GM12878 (cell line): ENCODE data around the gene SLA2. TPM values are rescaled to one million over a fixed set of nuclear protein-coding genes. Genes with fewer than 3 reads are reported as not detected.

Experiments used
- ATAC-seq: fragments of 200-7000 bp; cut with Tn5 transposase; 3 replicates; pipeline ENCODE4 v1.9.1; 2020; ENCODE audit warnings: mild to moderate bottlenecking, moderate library complexity
- BruUV-seq: library from RNA; stranded (reverse); fragments of 400-500 nt; replicated peaks from 2 replicates; lab custom pipeline; 2021; lab: Mats Ljungman, UMichigan
- CTCF ChIA-PET: fragments of 300-600 bp; sonication (Branson Sonifier 250); formaldehyde crosslinking; extraction: SDS; loops from one replicate; lab custom pipeline; 2021; ENCODE audit warnings: inconsistent platforms; lab: Yijun Ruan, JAX
- POLR2A ChIA-PET: fragments of 350-600 bp; formaldehyde crosslinking; extraction: SDS; loops from one replicate; lab custom pipeline; 2021; ENCODE audit warnings: inconsistent platforms; lab: Charles Lee
- RAD21 ChIA-PET: fragments of 300-600 bp; sonication (Branson Sonifier 250); formaldehyde crosslinking; loops from one replicate; lab custom pipeline; 2023; ENCODE audit warnings: antibody characterized with exemption; ENCODE audit not compliant: unreplicated experiment; lab: Charles Lee
- SMC1A ChIA-PET: fragments of 300-600 bp; sonication (Branson Sonifier 250); formaldehyde crosslinking; loops from one replicate; lab custom pipeline; 2023; ENCODE audit not compliant: unreplicated experiment, uncharacterized antibody; lab: Charles Lee
- DNase-seq: peaks from one replicate; pipeline ENCODE4 v3.0.0-alpha.2; 2011; ENCODE audit warnings: low read depth, low spot score
- FAIRE-seq: peaks from 3 replicates; lab custom pipeline; 2011; peaks lifted over from hg19 to GRCh38; lab: Jason Lieb, UNC
- H2AFZ ChIP-seq: 2 replicates; pipeline ENCODE4 v1.6.0; 2011; ENCODE audit warnings: low read depth, low read length, control low read depth; ENCODE audit not compliant: control insufficient read depth
- H3K27ac ChIP-seq: 2 replicates; pipeline ENCODE4 v1.5.1; 2011; ENCODE audit warnings: control low read depth; ENCODE audit not compliant: control insufficient read depth, insufficient read depth
- H3K27me3 ChIP-seq, 2 experiments: replicated peaks in 1 of 2; 2 replicates each; pipeline versions ENCODE4 v1.6.0 to v1.6.1; 2011; ENCODE audit warnings: low read length in 1 of 2; ENCODE audit not compliant: control insufficient read depth in 2 of 2, insufficient read depth in 2 of 2
- H3K36me3 ChIP-seq, 2 experiments: 2 replicates each; pipeline ENCODE4 v1.5.1; 2011; ENCODE audit warnings: low read length in 1 of 2; ENCODE audit not compliant: control insufficient read depth in 2 of 2, insufficient read depth in 2 of 2
- H3K4me1 ChIP-seq: 2 replicates; pipeline ENCODE4 v1.6.1; 2011; ENCODE audit warnings: mild to moderate bottlenecking, low read length, moderate library complexity, mixed read lengths; ENCODE audit not compliant: control insufficient read depth, insufficient read depth
- H3K4me2 ChIP-seq: 2 replicates; pipeline ENCODE4 v1.6.0; 2011; ENCODE audit warnings: control low read depth; ENCODE audit not compliant: control insufficient read depth, insufficient read depth
- H3K4me3 ChIP-seq: fragments of 200-600 bp; sonication (generic); 2 replicates; pipeline ENCODE4 v1.5.1; 2016
- H3K79me2 ChIP-seq: 2 replicates; pipeline ENCODE4 v1.6.0; 2011; ENCODE audit warnings: low read length; ENCODE audit not compliant: control insufficient read depth, insufficient read depth
- H3K9ac ChIP-seq: 2 replicates; pipeline ENCODE4 v1.8.0; 2011; ENCODE audit warnings: low read length, control low read depth, mixed read lengths; ENCODE audit not compliant: control insufficient read depth, insufficient read depth
- H3K9me3 ChIP-seq: replicated peaks from 3 replicates; pipeline ENCODE4 v1.5.1; 2011; ENCODE audit warnings: mild to moderate bottlenecking, low read length; ENCODE audit not compliant: control insufficient read depth, insufficient read depth
- H4K20me1 ChIP-seq: 2 replicates; pipeline ENCODE4 v1.6.0; 2011; ENCODE audit not compliant: control insufficient read depth, insufficient read depth
- BACH1 ChIP-seq: fragments of 450-650 bp; IDR thresholded peaks from 2 replicates; pipeline ENCODE4 v1.6.1; 2017; ENCODE audit warnings: mild to moderate bottlenecking, borderline replicate concordance
- BRCA1 ChIP-seq: IDR thresholded peaks from 2 replicates; pipeline ENCODE4 v1.6.1; 2011; ENCODE audit warnings: low read depth, low read length, improper control_type of control experiment
- CHD2 ChIP-seq: IDR thresholded peaks from 2 replicates; pipeline ENCODE4 v1.6.1; 2011; ENCODE audit warnings: low read depth, low read length, improper control_type of control experiment, borderline replicate concordance
- EP300 ChIP-seq, 2 experiments: fragments of 150-350 bp in 1 of 2; IDR thresholded peaks; 2 replicates each; pipeline ENCODE4 v1.6.1; 2011 to 2012; ENCODE audit warnings: low read depth in 2 of 2, low read length in 2 of 2, borderline replicate concordance in 1 of 2, improper control_type of control experiment in 1 of 2, inconsistent platforms in 1 of 2; ENCODE audit not compliant: control insufficient read depth in 1 of 2
- FOXM1 ChIP-seq: IDR thresholded peaks from 2 replicates; pipeline ENCODE4 v1.6.1; 2012; ENCODE audit warnings: low read depth, mild to moderate bottlenecking, inconsistent platforms, low read length, moderate library complexity
- KDM1A ChIP-seq: fragments of 200-600 bp; sonication (generic); IDR thresholded peaks from 2 replicates; pipeline ENCODE4 v1.6.1; 2016; ENCODE audit warnings: borderline replicate concordance
- KLF5 ChIP-seq: fragments of 450-650 bp; IDR thresholded peaks from 2 replicates; pipeline ENCODE4 v1.6.1; 2014; ENCODE audit warnings: mild to moderate bottlenecking; ENCODE audit not compliant: partially characterized antibody
- MTA3 ChIP-seq: IDR thresholded peaks from 2 replicates; pipeline ENCODE4 v1.6.1; 2012; ENCODE audit warnings: low read length, inconsistent platforms, borderline replicate concordance
- RELA ChIP-seq: fragments of 450-650 bp; IDR thresholded peaks from 2 replicates; pipeline ENCODE4 v1.8.0; 2014; ENCODE audit warnings: borderline replicate concordance; ENCODE audit not compliant: partially characterized antibody
- RUNX3 ChIP-seq: IDR thresholded peaks from 2 replicates; pipeline ENCODE4 v1.6.1; 2012; ENCODE audit warnings: low read length, inconsistent platforms
- SMARCA5 ChIP-seq: fragments of 450-650 bp; IDR thresholded peaks from 2 replicates; pipeline ENCODE4 v1.6.1; 2017; ENCODE audit warnings: mild to moderate bottlenecking
- SP1 ChIP-seq: IDR thresholded peaks from one replicate; pipeline ENCODE4 v1.6.1; 2011; ENCODE audit warnings: low read depth, low read length
- TARDBP ChIP-seq: IDR thresholded peaks from 2 replicates; pipeline ENCODE4 v1.6.1; 2016; ENCODE audit warnings: borderline replicate concordance
- TCF12 ChIP-seq: IDR thresholded peaks from 2 replicates; pipeline ENCODE4 v1.6.1; 2011; ENCODE audit warnings: low read depth, mild to moderate bottlenecking, low read length
- WGBS: methylation state at CpG from one replicate; pipeline ENCODE4 v1.1.6; 2016; ENCODE audit warnings: low lambda C conversion rate; ENCODE audit not compliant: insufficient replicate concordance, insufficient coverage; ENCODE audit errors: missing lambda C conversion rate; 5-methylcytosine and 5-hydroxymethylcytosine counted together
- in situ Hi-C: fragments of 300-500 bp; cut with MboI; formaldehyde crosslinking; loops from 9 replicates; pipeline ENCODE4 v1.14.3; 2018; ENCODE audit warnings: mixed read lengths
- intact Hi-C: fragments of 100-400 bp; cut with micrococcal nuclease; formaldehyde crosslinking; loops from one replicate; pipeline ENCODE4 v1.14.2; 2022; ENCODE audit not compliant: unreplicated experiment
- polyA plus RNA-seq, 11 experiments: library from polyadenylated mRNA; depleted of rRNA in 4 of 11; unstranded in 6 of 11; stranded (reverse) in 5 of 11; fragments of >200 nt; fragmentation: Nextera tagmentation in 4 of 11; fragmentation: Illumina TruSeq in 1 of 11; extraction: Ambion mirVana in 4 of 11; extraction: Trizol in 1 of 11; gene quantifications; 1 replicate in 1 of 11; 2 replicates in 10 of 11; pipeline versions ENCODE4 v1.2.1 to v1.2.3, GENCODE V29; 2011 to 2016; ENCODE audit warnings: inconsistent platforms in 2 of 11, missing spikeins in 2 of 11, low read depth in 1 of 11
- total RNA-seq, 4 experiments: library from RNA; depleted of rRNA in 3 of 4; stranded (reverse); fragments of >200 nt in 3 of 4; fragmentation: Illumina TruSeq in 1 of 4; extraction: Trizol in 1 of 4; gene quantifications; 2 replicates each; pipeline versions ENCODE4 v1.2.1 to v1.2.3, GENCODE V29; 2013 to 2021
- TF ChIP-seq, protein P1 (sequence below): IDR thresholded peaks from 2 replicates; pipeline ENCODE4 v1.6.1; 2012; ENCODE audit warnings: improper control_type of control experiment, low read depth, low read length; ENCODE audit not compliant: insufficient replicate concordance

SLA2 gene
- total and polyA plus RNA-seq, 10 of the 15 experiments (the other 5 are each of a cell fraction or from before 2014, with no cell fraction given), result 0.29 to 3.3 (median 1.4) TPM

DNA sequence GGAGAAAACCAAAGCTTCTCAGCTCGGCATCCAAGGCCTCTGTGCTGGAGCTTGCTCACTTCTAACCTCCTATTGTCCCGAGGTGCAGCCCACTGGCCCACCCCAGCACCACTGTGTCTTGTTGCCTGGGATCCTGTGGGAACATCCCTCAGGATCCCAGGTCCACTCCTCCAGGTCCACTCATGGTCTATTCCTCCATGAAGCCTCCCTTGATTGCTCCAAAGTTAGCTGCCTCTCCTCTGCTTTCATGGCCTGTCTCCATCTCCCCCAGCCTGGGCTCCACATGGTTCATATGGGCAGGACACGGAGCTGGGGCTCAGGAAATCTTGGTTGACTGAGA lies 13.9 kb downstream of the SLA2 start:
- Histone ChIP-seq H3K4me2 (no peak overlapping the region), H3K4me3 (no peak overlapping the region), H2AFZ (no peak overlapping the region), H3K36me3 (no peaks in the 10 kb centered on the region), H3K79me2 (no peaks in the 10 kb centered on the region), H4K20me1 (no peaks in the 10 kb centered on the region), H3K27ac (no peak overlapping the region), H3K9me3 (no peaks in the 10 kb centered on the region), H3K9ac (no peak overlapping the region), H3K4me1 (peaks cover 12% of the 10 kb centered on the region), H3K27me3 (no peaks in the 10 kb centered on the region)
- intact Hi-C loops (no loop called here), in situ Hi-C loops (no loop called here)
- 19% methylated on average over 3 of the region's 3 CpGs for WGBS
- no peak for TF ChIP-seq CHD2
- no peak for TF ChIP-seq EP300 (IDR thresholded peaks at IDR 0.05; ENCODE audit: borderline replicate concordance in 1 of 2, control insufficient read depth in 1 of 2, low read depth in 2 of 2, low read length in 2 of 2)
- TF ChIP-seq FOXM1, result no peak
- TF ChIP-seq TARDBP, result no peak
- TF ChIP-seq MTA3, result no peak
- TF ChIP-seq SP1, result no peak
- no TSS peak for BruUV-seq
- ChIA-PET POLR2A (no interaction called here), CTCF (interaction anchor here (1.0 to 1.7 kb wide), 3 partner anchors 13 to 177 kb away, joined by 3 to 5 read pairs (median 3); no protein-coding TSS in a partner anchor), SMC1A (interaction anchor here (1.4 kb wide), 1 partner anchor 46 kb away, joined by 3 read pairs; no protein-coding TSS in a partner anchor), RAD21 (no interaction called here)
- ATAC-seq, result no peak
- FAIRE-seq, result no peak
- DNase-seq, result no peak

DNA sequence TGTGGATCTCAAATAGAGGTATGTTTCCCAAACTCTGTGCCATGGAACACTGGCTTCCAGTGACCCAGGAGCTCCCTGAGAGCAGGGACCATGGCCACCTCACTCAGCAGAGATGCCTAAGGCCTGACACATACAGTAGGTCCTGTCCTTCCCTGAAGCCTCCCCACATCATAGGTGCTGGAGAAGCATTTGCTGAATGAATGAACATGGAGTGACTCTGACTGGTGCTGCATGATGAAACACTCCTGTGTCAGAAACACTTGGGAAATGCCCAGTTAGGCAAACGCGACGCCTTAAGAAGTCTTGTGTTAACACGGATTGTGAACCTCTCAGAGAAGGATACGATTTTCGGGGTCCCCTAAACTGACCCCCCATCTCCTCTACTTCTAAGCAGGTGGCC lies 14.3 kb downstream of the SLA2 start:
- CTCF ChIA-PET, result interaction anchor here (1.1 to 1.7 kb wide), 2 partner anchors 124 to 177 kb away, joined by 3 to 5 read pairs; no protein-coding TSS in a partner anchor
- Histone ChIP-seq H3K27ac (no peak overlapping the region), H3K9ac (no peak overlapping the region), H3K9me3 (no peaks in the 10 kb centered on the region), H3K27me3 (no peaks in the 10 kb centered on the region), H3K36me3 (no peaks in the 10 kb centered on the region), H4K20me1 (no peaks in the 10 kb centered on the region), H3K4me3 (no peak overlapping the region), H2AFZ (no peak overlapping the region), H3K4me2 (no peak overlapping the region), H3K79me2 (no peaks in the 10 kb centered on the region), H3K4me1 (peaks cover 12% of the 10 kb centered on the region)
- FAIRE-seq (no peak), ATAC-seq (no peak), DNase-seq (no peak)
- in situ Hi-C loops (no loop called here), intact Hi-C loops (no loop called here)
- no TSS peak for BruUV-seq
- POLR2A ChIA-PET, result no interaction called here
- 91% methylated on average over 6 of the region's 6 CpGs for WGBS
- RAD21 ChIA-PET, result no interaction called here
- SMC1A ChIA-PET, result no interaction called here
- no peak for TF ChIP-seq TCF12
- no peak for TF ChIP-seq RELA
- TF ChIP-seq, protein P1, sequence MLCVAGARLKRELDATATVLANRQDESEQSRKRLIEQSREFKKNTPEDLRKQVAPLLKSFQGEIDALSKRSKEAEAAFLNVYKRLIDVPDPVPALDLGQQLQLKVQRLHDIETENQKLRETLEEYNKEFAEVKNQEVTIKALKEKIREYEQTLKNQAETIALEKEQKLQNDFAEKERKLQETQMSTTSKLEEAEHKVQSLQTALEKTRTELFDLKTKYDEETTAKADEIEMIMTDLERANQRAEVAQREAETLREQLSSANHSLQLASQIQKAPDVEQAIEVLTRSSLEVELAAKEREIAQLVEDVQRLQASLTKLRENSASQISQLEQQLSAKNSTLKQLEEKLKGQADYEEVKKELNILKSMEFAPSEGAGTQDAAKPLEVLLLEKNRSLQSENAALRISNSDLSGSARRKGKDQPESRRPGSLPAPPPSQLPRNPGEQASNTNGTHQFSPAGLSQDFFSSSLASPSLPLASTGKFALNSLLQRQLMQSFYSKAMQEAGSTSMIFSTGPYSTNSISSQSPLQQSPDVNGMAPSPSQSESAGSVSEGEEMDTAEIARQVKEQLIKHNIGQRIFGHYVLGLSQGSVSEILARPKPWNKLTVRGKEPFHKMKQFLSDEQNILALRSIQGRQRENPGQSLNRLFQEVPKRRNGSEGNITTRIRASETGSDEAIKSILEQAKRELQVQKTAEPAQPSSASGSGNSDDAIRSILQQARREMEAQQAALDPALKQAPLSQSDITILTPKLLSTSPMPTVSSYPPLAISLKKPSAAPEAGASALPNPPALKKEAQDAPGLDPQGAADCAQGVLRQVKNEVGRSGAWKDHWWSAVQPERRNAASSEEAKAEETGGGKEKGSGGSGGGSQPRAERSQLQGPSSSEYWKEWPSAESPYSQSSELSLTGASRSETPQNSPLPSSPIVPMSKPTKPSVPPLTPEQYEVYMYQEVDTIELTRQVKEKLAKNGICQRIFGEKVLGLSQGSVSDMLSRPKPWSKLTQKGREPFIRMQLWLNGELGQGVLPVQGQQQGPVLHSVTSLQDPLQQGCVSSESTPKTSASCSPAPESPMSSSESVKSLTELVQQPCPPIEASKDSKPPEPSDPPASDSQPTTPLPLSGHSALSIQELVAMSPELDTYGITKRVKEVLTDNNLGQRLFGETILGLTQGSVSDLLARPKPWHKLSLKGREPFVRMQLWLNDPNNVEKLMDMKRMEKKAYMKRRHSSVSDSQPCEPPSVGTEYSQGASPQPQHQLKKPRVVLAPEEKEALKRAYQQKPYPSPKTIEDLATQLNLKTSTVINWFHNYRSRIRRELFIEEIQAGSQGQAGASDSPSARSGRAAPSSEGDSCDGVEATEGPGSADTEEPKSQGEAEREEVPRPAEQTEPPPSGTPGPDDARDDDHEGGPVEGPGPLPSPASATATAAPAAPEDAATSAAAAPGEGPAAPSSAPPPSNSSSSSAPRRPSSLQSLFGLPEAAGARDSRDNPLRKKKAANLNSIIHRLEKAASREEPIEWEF, result no peak
- no peak for TF ChIP-seq KDM1A
- no peak for TF ChIP-seq KLF5
- TF ChIP-seq BACH1, result no peak
- no peak for TF ChIP-seq SMARCA5
- no peak for TF ChIP-seq BRCA1
- no peak for TF ChIP-seq RUNX3
